ENCODE measurements around the gene CORO1C.

DNA sequence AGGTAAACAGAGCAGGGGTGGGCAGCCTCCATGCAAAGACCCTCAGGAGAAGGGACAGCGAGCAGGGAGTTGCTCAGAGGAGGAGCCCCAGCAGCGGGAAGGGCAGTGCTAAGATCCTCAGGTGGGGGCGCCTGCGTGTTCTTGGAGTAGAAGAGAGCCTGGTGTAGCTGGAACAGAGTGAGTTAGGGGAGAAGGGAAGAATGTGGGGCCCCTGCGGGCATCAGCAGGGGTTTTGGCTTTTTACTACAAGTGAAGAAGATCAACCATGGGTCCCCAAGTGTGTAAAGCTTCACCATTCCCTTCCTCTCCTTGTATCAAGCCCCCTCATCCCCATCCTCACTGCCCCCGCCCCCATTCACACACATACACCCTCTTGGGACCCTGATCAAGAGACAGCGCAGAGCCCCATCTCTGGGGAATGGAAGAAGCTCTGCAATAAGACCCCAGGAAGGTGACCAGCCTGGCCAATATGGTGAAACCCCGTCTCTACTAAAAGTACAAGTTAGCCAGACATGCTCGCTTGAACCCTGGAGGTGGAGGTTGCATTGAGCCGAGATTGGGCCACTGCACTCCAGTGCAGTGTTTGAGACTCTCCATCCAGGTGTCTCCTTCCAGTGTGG lies 123.2 kb downstream of the CORO1C start:
- TF ChIP-seq CTCF (IDR thresholded peaks at IDR 0.05; ENCODE audit: low read depth, low read length, missing input control): no peak
- no peak for TF ChIP-seq RAD21 (IDR thresholded peaks at IDR 0.05)
- no peak for TF ChIP-seq ATF3 (IDR thresholded peaks at IDR 0.05)
- TF ChIP-seq, protein P1, sequence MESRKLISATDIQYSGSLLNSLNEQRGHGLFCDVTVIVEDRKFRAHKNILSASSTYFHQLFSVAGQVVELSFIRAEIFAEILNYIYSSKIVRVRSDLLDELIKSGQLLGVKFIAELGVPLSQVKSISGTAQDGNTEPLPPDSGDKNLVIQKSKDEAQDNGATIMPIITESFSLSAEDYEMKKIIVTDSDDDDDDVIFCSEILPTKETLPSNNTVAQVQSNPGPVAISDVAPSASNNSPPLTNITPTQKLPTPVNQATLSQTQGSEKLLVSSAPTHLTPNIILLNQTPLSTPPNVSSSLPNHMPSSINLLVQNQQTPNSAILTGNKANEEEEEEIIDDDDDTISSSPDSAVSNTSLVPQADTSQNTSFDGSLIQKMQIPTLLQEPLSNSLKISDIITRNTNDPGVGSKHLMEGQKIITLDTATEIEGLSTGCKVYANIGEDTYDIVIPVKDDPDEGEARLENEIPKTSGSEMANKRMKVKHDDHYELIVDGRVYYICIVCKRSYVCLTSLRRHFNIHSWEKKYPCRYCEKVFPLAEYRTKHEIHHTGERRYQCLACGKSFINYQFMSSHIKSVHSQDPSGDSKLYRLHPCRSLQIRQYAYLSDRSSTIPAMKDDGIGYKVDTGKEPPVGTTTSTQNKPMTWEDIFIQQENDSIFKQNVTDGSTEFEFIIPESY (IDR thresholded peaks at IDR 0.05): no peak
- TF ChIP-seq, protein P2, sequence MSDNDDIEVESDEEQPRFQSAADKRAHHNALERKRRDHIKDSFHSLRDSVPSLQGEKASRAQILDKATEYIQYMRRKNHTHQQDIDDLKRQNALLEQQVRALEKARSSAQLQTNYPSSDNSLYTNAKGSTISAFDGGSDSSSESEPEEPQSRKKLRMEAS (IDR thresholded peaks at IDR 0.05): no peak
- no peak for TF ChIP-seq SP1 (IDR thresholded peaks at IDR 0.05)

Measured in liver (tissue), 3 donors.